Mesenteric fat pad (tissue), 1 donor: ENCODE results near the gene TEAD4. TPM values are rescaled to one million over a fixed set of nuclear protein-coding genes. Genes with fewer than 3 reads are reported as not detected.

ENCODE experiments used
- DNase-seq: peaks from one replicate; pipeline ENCODE4 v3.0.0-alpha.2; 2020; ENCODE audit warnings: low spot score
- total RNA-seq: library from RNA; stranded (reverse); fragmentation: NEBNext Ultra II Directional; extraction: Animal tissue kit (Norgen Biotek cat#: 25700); gene quantifications from one replicate; pipeline ENCODE4 v1.2.1, GENCODE V29; 2021
- donor health status: DM: yes; HTN: yes; CAD: no.

Gene TEAD4
- total RNA-seq, 1 donor from 2014 or later: 19.2 TPM

DNA sequence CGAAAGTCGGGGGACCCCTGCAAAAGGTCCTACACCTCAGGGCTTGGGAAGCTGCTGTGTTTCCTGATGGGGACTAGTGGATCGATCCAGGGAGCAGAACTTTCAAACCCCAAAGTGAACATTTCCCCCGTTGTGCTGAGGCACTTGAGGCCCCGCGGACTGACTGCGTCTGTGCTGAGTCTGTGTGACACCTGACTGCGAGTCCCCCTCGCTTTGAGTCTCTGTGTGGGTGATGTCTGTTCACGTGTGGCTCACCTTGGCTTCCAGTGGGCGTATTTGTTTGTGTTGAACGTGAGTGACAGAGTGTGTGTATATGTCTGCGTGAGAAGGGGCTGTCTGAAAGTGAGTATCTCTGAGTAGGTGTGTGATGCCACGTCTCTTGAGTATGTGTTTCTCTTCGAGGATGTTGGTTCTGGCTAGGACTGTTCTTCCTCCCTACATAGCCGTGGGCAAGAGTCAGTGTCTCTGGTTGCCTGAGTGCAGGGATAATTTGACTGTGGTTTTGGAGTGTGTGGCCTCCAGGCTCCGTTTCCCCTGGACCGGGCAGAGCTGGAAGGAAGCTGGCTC lies 1.3 kb downstream of the TEAD4 start:
- DNase-seq: no peak

DNA sequence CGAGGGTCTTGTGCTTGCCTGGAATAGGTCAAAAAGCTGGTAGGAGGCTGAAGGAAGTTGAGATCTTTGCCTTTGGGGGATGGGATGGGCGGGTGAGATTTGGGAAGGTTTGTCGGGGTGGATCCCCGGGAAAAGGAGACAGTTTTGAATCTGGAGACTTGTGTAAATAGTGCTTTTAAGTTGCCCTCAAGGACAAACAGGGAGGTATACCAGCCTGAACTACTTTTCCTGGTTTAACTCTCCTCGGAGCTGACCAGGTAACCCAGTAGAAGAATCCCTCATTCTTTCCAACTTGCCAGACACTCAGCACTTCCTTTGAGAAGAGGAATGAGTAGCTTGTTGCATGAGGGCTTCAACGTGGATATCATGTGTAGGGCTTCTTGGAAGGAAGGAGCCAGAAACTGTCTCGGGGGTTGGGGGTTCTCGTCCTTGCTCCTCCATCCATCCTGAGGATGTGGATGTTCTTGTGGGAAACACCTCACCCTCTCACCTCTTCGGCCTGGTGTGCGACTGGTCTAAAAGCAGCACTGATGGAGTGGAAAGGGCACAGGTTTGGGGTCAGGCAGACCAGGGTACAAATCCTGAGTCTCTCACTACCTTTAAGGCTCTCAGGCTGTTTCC lies 1.9 kb downstream of the TEAD4 start:
- DNase-seq: no peak

DNA sequence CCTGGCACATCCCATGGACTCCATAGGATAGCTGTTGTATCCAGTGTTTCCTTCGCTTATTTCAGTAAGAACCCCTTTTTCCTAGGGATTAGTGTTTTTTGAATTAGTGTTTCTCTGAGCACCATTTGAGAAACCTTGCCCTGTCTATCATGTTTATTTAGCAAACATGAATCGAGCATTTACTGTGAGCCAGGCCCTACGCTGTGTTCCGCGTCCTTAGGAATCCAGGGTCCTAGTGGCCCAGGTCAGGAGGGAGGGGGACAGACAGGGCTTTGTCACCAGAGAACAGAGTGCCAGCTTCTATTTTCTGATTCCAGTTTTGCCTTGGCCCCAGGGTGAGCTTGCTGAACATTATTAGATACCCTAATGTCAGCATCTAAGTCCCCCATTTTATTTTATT lies 2.5 kb downstream of the TEAD4 start:
- no peak for DNase-seq

DNA sequence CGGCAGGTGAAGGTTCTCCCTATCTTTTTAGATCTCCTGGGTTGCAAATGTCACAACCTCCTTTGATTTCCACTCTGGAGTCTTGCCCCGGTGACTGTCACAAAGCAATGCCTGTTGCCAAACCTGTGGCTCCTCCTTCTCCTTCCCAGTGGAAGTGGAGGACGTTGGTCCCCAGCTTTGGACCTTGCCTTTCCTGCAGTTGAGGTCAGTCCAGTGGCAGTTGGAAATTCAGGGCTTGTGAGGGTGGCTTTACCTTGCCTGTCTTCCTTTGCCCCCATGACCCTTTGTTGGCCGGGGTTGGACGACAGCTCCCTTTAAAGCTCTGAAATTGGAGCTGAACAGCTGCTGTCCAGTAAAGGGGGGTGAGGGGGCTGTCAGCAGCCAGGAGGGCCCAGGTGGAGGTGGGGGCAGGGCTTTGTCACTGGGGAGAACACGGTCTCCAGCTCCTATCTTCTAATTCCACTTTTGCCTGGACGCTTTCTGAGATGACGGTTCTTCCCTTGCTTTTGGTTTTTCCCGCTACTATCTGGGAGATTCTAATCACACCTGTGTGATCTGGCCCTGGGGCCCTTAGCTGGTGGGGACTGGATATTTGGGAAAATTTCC lies 4.1 kb downstream of the TEAD4 start:
- no peak for DNase-seq

DNA sequence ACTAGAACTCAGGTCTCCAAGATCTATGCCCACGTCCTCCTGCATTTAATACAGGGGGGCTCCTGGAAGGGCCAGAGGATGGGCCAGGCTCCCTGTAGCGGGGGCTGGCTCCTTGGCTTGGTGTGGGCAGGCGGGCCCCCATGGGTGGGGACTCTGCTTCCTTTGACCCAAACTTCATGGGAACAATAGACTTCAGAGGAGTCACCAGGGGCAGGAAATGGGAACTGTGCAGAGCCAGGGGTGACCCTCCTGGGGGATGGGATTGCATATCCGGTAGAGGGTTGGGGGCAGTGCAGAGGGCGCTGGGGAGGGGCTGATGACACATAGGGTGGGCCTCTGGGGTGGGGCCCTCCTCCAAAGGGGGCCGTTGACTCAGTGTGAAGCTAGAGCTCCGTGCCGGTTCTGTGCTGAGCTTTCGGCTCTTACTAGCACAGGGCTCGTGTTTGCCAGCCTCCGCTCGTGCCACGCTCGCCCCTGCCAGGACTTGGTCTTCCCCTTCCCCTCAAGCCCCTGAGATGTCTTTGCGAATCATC lies 4.6 kb downstream of the TEAD4 start:
- no peak for DNase-seq

DNA sequence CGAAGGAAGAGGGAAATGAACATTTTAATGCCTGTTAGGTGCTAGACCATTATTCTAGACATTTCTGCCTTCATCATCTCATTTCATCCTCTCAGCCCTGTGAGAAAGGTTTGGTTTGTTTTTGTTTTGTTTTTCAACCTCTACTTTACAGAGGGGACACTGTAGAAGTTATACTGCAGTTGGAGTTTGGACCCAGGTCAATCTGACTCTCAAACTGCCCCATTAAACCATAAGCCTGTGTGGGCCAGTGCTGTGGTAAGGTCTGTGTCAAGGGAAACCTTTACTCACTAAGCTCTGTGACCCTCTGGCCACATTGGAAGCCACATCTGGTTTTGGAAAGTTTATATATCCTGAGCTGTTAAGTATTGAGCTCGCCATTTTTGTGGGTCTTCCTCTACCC lies 8.5 kb downstream of the TEAD4 start:
- no peak for DNase-seq

DNA sequence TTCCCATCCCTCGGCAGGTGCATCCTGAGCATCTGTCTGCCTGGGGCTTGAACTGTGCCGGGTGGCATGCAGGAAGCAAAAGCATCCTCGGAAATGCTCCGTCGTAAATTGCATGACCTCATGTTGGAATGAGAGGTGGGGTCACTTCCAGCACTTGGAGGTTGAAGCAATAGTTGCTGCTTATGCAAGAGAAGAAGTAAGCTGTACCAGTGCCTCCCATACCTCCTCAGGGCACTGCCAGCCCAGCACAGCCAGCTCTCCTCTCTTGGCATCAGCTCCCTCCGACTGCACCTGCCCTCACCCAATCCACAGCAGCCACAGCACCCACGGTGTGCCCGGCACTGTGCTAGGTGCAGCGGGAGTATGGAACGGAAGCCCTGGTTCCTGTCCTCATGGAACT lies 11.5 kb downstream of the TEAD4 start:
- DNase-seq: no peak

DNA sequence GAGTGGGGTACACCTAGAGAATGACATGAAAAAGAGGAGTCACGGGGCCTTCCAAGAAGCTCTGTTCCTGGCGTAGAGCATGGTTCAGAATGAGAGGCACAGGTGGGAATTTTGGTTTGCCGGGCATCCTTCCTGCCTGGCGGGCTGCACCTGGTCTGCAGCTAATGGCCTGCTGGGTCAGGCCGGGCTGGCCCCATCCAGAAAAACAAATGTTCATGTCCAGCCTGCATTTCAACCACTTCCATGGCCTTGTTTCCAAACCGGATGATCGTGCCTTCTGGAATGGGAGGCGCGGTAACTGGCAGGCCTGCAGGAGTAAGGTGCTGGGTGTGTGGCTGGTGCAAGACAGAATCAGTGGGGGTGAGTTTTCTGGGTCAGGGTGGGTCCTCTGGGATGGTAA lies 14.4 kb downstream of the TEAD4 start:
- DNase-seq: no peak

DNA sequence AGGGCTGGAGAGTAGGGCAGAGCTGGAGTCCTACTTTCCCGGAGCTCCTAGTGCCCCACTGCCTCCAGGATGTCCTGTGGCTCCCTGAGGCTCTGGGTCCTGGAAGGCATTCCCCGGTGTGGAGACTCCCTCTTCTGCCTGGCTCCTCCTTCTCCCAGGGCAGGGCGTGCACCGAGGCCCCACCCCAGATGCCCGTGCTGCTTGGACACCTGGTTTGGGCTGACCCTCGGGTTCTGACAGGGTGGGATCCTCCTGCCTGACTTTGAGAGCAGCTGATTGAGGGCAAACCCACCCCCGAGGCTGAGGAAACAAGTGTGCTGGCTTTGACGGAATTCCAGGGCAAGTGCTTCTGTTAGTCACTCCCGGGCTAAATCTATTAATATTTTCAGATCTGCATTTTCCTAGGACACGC lies 15.4 kb downstream of the TEAD4 start:
- no peak for DNase-seq

DNA sequence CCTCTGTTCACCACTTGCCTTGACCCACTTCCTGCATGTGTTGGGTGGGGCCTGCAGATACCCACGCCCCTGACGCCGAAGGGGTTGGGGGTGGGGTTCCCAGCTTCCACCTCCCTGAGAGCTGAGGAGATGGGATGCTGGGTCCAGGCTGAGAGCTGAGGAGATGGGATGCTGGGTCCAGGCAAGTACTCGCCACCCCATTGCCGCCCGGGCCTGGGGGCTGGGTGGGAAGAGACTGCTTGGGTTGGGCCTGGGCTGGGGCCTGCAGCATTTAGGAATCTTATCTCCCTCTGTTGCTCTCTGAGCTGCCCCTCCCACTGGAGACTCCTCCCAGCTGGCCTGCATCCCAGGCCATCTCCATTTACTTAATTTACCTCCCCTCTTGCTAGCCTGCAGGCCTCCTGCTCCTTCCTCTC lies 17.4 kb downstream of the TEAD4 start:
- no peak for DNase-seq

DNA sequence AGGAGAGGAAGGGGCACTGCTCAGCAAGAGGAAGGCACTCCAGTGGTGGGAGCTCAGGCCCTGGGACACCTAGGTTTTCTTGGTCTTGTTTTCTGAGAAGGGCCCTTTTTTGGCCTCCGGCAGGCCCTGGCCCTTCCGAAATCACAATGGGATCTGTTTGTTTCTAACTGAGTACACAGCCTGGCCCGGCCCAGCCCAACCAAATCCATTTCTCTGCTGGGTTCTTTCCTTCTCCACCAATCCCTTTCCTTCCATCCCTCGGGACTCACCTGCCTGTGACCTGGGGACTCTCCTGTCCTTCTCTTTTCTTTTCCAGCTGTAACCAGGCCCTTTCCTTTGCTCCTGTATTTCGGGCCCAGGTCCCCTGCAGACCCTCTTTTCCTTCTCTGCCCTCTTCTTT lies 18.6 kb downstream of the TEAD4 start:
- DNase-seq: no peak

DNA sequence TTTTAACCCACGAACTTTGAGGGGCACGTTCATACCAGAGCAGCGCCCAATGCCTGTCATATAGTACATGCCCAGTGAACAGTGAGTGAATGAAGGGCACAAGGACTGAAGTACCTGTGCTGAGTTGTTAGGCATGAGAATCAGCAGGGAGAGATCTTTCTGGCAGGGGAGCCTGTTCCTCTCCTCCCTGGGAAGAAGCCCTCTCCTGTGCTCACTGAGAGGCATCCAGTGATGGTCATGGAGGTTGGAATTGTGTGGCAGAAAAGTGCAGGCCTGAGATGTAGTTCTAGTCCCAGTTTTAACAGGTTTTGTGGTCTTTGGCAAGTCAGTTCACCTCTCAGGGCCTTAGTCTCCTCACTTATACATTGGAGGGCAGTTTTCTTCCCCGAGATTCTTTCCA lies 20.6 kb downstream of the TEAD4 start:
- no peak for DNase-seq

DNA sequence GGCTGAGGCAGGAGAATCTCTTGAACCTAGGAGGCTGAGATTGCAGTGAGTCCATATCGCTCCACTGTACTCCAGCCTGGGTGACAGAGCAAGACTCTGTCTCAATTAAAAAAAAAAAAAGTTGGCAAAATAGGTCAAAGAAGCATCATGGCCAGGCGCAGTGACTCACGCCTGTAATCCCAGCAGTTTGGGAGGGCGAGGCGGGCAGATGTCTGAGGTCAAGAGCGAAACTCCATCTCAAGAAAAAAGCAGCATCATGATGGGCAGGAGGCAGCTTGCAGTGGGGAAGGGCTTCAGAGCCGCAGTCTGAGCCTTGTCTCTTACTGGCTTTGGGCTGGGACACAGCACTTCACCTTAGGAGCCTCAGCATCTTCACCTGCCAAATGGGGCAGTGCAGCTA lies 21.4 kb downstream of the TEAD4 start:
- DNase-seq: no peak

DNA sequence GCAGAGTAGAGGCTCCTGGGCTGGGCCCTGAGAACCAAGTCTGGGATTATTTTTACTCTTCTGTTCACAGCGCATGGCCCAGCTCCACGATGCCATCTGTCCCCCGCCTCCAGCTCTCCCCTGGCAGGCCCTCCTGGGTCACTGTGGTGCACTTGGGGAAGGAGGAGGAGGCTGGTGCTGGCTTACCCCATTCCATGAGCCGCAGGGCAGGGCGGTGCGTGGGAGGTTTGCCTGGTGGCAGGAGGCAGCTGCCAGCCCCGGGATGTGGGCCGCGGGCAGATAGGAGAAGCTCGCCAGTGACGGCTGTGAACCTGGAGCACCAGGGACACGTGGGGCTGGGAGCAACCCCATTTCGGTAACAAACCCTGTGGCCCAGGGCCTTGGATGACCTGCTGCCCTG lies 23.2 kb downstream of the TEAD4 start:
- no peak for DNase-seq

DNA sequence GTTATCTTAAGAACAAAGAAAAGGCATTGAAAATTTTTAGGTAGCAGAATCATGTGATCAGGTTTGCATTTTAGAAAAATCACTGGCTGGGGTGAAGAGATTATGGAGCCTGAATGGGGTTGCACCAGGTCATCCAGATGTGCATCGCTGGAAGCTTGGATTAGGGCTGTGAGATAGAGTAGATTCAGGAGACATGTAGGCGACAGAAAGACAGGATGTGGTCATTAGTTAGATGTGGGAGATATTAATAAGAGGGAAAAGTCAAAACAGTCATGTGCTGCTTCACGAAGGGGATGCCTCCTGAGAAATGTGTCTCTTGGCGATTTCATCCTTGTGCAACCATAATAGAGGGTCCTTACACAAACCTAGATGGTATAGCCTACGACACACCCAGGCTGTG lies 25.1 kb downstream of the TEAD4 start:
- DNase-seq: no peak

DNA sequence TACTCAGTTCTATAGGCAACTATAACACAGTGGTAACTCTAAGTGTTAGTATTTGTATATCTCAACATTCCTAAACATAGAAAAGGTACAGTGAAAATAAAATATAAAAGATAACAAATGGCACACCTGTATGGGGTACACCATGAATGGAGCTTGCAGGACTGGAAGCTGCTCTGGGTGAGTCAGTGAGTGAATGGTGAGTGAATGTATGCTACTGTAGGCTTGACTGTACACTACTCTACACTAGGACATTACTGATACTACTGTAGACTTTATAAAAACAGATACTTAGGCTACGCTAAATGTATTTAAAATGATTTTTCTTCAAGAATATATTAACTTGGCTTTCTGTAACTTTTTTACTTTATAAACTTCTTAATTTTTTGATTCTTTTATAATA lies 25.5 kb downstream of the TEAD4 start:
- DNase-seq: no peak

DNA sequence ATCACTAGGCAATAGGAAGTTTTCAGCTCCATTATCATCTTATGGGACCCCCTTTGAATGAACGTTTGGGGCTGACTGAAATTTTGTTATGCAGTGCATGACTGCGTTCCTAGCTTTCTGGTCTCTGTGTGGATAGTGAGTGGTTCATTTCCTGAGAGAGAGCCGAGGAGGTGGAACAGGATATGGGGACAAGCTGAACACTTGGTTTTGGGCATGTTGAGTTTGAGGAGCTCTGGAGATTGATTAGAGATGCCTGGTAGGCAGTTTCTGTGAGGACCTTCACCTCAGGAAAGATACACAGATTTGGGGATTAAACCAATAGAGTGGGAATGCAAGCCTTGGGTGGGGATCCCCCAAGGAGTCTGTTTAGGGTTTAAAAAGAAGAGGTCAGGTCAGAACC lies 27.7 kb downstream of the TEAD4 start:
- DNase-seq: no peak

DNA sequence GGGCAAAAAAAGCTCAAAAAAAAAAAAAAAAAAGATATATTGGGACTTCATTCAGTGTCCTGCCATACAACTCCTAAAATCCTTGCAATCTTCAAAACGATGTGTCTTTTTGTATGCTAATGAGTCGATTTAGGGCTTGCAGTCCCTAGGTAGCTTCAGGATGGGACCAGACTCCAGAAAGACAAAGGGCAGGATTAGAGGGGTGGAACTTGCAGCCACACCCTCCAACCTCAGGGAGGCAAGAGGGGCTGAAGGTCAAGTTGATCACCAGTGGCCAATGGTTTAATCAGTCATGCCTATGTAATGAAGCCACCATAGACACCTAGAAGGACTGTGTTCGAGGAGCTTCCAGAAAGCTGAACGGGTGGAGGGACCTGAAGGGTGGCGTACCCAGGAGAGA lies 29.3 kb downstream of the TEAD4 start:
- no peak for DNase-seq

DNA sequence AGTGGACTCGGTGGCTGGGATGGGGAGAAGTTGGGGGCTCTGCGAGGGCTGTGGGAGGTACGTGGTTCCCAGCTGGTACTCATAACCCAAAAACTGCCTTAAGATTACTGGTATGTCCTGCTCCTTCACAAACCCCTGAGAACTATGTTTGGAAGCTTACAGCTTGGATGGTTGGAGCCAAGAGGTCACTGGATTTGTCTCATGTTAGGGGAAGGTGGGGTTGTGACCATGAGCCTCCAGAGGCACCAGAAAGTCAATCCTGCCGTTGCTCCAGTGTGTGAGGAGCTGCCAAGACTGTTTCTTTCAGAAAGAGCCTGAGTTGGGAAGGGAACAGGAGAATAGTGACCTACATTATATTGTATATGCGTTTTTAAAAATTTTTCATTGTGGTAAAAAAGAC lies 33.5 kb downstream of the TEAD4 start:
- no peak for DNase-seq

DNA sequence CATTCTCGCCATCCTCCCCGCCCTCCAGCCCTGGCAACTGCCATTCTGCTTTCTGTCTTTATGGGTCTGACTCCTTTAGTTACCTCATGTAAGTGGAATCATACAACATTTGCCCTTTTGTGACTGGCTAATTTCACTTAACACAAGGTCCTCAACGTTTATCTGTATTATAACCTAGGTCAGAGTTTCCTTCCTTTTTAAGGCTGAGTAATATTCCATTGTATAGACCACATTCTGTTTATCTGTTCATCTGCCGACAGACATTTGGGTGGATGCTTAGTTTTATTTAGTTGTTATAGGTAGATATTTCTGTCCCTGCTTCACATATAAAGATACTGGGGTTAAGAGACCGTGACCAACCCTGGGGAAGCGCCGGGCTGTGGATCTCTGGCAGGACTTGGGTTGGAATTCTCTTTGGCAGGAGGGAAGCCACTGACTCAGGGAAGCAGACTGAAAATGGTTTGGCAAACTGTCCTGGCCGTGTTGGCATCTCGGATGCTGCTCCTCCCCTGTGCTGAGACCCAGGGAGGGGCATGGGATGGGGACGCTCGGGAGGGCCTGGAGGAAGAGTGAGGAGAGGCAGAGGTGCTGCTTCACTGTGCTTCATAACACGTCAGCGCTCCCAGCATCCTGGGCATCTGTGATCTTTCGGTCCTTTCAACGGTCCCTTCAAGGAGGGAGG lies 38.9 kb downstream of the TEAD4 start:
- DNase-seq: no peak

DNA sequence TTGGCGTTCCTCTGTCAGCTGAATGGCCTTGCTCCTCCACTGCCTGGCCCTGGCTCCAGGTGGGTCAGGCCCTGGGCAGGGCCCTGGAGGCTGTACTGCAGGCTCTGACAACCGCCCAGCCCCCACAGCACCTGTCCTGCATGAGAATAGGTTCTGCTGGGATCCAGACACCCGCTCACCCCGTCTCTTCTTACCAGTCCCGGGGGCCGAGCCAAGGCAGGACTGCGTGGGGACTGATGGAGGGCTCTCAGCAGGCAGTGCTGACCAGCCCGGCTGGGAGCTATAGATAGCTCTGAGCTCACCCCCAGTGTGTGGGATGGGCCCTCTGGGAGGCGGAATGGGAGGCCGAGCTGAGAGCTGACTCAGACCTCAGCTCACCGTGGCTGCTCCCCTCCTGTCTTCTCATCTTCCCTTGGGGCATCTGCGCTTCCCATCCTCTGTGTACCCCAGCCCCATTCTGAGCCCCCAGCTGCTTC lies 39.6 kb downstream of the TEAD4 start:
- DNase-seq: no peak

DNA sequence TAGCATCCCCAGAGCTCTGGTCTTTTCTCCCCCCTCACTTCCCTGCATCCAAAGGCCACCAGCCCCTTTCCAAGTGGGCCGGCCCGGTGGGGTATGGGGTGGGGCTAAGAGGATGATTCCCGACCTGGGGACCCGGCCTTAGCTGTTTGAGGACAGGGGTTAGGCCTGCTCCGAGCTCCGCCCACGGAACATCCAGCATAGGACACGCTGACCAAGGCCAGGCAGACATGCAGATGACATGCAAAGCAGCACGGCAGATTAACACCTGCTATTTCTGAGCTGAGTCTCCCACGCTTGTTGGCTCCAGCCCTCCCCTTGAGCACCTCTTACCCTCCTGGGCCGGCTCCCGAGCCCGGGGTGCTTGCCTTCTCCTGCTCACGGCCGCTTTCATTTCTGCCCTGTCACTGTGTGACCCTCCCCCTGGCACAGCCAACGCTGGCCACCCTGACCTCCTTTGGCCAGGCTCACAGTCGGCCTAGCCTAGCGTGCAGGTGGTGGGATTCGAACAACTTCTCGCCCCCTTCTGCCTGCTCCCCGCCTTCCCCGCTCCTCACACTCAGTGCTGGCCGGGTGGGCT lies 40.2 kb downstream of the TEAD4 start:
- DNase-seq: no peak
